Midbrain (tissue), 1 donor: ENCODE measurements around the gene DCC.

Experiments used
- DNase-seq: peaks from one replicate; lab custom pipeline; 2025; lab: John Stamatoyannopoulos, UW

Gene DCC

DNA sequence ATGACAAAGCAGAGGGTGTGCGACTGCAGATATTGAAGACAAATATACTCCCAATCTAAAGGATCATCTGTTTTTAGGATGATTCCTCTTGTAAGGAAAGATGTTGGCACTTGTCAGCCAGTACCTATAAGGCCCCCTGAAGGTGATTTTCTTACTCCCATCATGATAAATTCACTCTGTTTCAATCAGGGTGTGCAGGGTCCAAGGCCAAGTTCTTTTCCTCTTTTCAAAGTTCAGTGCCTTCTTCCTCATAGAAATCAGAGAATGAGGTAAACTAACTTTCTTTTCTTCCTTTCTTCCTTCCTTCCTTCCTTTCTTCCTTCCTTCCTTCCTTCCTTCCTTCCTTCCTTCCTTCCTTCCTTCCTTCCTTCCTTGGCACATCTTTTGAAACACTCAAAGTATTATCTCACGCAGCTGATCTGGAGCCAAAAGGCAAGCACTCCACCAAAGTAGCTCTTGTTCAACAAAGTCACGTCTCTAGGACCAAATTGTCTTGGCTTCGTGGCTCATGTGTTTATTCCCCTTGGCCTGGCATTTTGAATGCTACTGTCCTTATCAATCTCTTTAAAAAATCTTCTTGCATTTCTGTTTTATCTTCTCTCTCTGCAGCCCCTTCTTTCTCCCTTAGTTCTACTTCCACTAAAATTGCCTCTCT, 87.7 kb downstream of the DCC start:
- DNase-seq = no peak

DNA sequence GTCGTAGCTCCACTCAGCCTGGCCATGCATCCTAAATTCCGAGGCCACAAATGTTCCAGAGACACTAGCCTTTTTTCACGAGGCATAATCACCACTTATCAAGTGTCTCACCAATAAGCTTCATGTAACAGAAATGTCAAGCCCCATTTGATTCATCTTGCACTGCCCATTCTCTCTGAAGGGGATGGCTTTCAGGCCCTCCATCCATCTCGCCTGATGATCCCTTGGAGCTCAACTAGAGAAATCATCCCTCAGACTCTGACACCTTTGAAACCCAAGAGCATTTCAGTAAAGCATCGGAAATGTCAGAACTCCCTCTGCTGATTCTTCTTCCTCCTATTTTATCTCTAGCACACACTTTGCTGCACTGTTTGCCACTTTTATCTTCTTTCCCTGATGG, 91.7 kb downstream of the DCC start:
- DNase-seq = no peak

DNA sequence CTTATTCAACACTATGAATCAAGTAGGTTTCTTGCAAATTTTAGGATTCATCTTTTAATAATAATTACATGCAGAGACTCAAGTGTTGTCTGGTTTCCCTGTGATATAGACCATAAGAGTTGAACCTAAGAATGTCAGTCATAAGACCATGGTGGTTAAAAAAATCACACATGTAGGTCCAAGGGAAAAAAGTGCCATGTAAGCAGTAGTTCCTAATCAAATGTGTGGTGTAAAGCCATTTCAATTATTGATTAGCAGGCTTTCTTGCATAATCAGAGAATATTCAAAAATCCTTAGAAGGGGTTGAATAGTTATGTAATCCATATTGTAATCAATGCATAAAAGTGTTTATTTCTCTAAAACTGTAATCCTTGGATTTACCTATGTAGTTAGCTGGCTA, 93.8 kb downstream of the DCC start:
- DNase-seq = no peak

DNA sequence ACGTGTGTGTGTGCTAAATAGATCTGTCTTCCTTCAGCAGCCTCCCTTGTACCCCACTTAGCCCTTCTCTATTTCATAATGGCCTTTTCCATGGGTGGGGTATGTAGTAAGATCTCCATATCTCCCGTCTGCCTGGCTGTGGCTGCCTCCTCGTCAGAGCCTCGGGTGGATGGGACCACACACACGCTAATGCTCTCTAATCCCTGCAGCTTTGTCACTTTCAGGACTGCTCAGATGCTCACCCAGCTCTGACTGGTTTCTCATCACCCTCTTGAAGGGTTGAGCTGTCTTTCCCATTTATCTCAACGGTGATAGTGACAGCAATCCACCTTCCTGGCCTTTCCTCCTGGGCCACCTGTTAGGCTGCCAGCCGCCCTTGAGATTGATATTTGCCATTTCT, 95.3 kb downstream of the DCC start:
- no peak for DNase-seq

DNA sequence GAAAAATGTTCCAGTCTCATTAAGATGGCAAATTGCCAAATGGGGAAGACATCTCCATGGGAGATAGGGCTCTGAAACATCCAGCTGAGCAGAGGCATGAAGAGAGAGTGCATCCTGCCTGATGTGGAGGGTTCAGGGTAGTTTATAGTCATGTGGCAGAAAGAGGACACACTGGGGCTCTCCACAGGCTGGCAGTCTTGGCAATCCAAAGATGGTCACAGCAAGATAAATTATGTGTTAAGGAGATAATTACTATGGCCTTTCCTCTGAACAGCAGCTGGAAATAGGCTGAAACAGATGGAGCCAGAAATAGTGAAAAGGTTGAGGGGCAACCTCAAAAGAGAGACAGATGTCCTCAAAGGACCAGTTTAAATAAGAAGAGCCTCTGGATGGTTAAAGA, 97.2 kb downstream of the DCC start:
- DNase-seq = no peak

DNA sequence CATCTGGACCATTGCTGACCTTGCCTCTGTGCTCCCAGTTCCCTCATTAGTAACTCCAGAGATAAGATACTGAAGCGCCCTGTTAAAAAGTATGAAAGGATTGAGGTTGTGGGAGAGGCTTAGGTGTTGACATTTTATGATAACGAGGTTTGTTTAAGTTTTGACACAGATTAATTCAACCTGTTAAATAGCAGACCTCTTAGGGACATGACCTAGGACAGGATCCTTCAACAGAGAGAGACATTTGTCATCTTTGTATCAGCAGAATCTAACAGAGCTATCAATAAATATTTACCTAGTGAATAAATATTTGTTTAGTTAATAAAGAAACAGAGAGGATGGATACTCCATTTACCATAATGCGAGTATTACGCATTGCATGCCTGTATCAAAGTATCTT, 99.5 kb downstream of the DCC start:
- no peak for DNase-seq

DNA sequence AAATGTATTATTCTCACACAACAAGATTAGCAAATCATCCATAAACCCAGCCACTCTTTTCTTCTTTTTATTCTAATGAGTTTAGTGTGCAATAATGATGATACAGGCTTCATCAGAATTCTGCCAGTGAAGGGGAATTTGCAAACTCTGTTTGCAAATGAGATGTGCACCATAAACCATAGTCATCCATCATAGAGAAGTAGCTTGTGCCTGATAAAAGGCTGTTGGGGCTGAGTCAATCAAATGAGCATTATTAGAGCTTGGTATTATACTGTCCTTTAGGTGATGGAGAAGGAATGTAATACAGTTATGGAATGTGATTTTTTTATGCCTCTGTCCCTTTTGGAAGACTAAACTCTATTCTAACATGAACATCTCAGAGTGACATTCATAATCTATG, 101.8 kb downstream of the DCC start:
- DNase-seq = no peak

DNA sequence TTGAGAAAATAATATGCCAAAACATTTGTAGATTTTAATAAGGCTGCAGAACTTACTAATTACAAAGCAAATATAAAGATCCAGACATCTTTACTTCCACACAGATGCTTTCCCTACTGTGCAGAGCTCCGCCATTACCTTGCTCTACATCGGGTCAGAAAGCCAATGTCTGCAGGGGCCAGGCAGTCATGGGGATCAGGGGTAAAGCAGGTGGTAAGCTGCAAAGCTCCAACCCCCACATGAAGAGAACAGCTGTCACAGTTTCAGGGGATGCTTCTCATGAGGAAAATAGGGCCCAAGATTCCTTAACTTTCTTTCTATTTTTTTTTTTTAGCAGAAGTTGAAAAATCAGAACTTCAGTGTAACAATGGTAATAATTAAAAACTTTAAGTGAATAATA, 102.7 kb downstream of the DCC start:
- no peak for DNase-seq

DNA sequence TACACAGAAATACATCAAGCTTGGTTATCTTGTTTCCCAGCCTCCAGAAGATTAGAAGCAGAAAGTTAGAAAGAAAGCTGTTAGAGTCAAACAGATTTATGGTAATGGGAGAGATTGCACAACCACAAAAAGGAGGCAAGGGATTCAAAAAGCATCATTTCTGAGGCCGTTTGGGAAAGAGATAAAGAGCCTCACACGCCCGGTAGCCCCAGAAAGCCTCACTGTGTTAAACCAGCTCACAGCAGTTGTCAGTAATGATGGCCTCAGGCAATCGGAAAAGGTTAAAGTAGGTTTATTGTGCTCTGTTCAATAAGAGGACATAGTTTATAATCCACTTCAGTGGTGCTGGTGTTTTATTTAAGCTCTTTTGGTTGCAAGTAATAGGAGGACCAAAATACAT, 111.3 kb downstream of the DCC start:
- DNase-seq = no peak

DNA sequence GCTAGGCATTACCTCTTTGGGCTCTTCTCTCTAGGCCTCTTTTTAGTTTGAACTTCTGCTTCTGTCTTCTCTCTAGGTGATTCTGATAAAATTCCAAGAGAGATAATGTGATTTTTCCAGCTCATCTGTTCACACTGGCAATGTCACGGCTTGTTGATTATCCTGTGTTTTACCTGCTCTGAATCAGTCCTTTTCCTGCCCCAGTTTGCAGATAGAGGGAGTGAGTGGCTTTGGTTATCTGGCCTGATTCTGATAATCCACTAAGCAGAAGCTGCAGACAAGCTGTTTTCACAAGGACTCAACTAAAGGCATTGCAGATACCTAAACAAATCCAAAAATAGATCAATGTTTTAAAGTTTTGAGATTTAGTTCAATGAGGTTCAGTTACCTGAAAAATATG, 111.9 kb downstream of the DCC start:
- no peak for DNase-seq

DNA sequence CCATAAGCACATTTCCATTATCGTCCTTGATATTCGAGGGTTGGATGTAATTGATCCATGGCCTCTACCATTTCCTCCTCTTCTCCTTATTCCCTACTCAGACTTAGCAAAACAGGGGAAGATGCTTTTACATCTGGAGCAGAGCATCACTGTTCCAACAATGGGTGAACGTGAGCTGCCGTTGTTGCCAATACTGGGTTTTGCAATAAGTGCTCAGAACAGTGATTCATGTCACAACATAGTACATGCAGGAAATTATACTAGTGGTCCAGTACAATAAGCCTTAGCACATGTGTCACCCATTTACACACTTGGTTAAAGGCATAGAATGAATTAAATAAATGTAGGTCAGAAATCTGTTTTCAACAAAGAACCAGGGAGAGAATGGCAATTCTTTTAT, 112.4 kb downstream of the DCC start:
- no peak for DNase-seq

DNA sequence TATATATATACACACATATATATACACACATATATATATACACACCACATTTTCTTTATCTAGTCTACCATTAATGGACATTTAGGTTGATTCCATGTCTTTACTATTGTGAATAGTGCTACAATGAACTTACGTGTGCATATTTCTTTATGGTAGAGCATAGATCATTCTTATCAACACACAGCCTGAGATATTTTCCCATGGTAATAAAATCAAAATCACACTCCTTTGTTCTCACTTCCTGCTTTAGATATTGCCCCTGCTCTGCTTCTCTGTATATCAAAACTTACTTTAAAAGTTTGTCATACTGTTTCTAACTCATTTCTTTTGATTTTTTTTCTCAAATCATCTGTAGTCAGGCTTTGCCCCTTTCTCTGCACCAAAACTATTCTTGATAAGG, 119.9 kb downstream of the DCC start:
- no peak for DNase-seq

DNA sequence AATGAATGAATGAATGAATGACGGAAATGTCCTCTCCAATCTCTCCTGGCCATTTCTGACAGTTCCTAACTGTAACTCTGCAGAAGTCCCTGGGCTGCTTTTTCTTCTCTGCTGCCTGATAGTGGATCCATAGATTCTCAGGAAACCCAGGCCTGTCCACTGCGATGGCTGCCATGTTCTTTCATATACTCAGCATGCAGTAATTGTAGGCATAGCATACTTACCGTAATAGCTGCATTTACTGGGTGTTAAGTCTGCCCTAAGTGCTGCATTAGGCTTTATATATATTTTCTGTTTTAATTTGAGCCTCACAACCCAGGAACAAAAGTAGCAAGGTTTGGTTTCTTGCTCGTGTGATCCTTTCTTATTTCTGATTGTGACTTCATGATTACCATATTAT, 122.9 kb downstream of the DCC start:
- DNase-seq = no peak

DNA sequence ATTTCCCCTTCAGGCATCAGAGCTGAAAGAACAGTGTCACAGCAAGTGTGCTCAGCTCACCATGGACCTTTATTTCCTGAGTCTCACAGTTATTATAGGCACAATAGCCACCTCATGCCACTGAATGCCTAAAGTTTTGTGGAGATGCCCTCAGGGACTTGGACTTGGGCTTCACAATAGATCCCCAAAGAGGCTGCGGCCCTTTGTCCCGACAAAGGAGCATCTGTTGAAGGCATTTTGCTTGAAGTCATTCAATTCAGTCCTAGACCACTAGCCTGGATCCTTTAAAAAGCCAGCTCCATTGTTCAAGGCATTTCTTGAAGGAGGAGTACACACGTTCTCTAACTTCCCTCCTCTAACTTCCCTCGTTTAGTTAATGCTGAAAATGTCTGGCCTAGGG, 125.4 kb downstream of the DCC start:
- no peak for DNase-seq

DNA sequence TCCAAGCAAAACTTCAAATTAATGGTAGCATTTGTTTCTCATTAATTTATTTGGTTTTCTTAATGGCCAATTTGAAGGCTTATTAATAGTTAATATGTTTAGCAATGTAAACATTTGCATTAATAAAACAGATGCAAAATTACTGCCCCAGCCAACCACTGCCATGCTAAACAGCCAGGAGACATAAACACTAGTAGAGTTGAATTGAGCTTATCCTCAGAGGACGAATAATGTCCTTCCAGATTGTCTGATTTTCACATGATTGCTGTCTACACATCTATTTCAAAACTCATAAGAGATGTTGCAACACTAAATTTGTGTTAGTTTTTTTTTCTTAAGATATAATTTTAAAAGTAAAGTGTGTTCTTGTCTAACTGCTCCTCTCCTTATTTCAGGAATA, 128.5 kb downstream of the DCC start:
- DNase-seq = no peak

DNA sequence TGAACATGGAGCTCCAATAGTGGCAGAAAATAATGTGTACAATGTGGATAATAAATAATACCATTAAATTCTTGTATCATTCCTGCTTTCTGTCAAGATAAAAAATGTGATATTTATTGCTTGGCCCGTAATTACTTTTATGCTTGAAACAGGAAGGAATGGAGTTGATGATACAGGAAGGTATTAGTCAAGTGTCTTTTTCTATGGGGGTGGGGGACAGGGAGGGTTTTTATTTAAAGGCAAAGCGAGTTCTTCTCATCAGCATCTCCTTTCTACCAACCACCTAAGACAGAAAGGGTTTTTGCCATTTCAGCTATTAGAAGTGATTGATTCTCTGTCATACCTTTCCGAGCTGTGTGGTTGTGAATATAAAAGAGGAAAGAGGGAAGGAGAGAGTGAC, 135.3 kb downstream of the DCC start:
- DNase-seq = no peak

DNA sequence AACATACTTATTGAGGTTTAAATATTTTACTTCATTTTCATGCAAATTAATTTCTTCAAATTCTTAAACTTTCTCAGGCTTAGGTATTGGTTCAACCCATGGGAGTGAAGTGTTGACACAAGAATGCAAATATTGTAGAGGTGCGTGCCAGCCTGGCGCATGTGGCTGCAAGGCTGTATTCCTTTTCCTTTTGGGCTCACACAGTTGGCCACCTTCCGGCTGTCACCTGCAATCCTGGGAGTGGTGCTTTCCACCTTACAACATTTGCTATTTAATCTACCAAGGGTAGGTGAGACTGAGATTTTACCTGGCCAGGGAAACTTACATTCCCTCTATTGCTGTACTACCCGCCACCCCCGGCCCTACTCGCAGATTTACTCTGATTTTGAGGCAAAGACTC, 141.1 kb downstream of the DCC start:
- no peak for DNase-seq

DNA sequence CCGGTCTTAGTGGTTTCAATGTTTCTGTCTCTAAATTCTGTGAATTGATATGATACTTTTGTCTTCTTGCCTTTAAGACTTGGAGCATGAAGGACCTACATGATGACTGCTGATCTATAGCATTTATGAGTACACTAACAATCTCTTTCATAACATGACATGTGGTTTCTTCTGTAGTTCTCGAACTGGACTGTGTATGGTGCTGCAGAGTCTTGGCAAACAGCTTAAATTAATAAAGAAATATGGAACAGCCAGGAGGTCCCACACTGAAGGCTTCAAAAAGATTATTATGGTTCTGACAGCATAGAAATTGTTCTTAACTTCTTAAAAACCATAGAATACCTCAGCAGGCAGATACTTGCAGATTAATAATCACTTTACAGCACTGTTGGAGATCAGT, 145.0 kb downstream of the DCC start:
- DNase-seq = no peak

DNA sequence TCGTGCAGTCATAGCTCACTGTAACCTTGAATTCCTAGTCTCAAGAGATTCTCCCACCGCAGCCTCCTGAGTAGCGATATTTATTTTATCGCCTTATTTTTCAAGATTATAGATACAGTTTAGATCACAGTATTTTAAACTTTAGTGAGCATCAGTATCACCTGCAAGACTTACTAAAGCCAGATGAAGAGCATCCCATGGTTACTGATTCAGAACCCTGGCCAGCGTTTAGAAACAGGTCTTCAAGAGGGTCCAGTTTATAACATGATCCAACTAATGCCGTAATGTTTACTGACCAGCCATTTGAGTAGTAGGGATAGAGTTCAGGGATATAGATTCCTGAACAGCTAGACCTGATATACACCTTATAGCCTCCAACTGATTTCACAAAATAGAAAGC, 146.1 kb downstream of the DCC start:
- DNase-seq = no peak

DNA sequence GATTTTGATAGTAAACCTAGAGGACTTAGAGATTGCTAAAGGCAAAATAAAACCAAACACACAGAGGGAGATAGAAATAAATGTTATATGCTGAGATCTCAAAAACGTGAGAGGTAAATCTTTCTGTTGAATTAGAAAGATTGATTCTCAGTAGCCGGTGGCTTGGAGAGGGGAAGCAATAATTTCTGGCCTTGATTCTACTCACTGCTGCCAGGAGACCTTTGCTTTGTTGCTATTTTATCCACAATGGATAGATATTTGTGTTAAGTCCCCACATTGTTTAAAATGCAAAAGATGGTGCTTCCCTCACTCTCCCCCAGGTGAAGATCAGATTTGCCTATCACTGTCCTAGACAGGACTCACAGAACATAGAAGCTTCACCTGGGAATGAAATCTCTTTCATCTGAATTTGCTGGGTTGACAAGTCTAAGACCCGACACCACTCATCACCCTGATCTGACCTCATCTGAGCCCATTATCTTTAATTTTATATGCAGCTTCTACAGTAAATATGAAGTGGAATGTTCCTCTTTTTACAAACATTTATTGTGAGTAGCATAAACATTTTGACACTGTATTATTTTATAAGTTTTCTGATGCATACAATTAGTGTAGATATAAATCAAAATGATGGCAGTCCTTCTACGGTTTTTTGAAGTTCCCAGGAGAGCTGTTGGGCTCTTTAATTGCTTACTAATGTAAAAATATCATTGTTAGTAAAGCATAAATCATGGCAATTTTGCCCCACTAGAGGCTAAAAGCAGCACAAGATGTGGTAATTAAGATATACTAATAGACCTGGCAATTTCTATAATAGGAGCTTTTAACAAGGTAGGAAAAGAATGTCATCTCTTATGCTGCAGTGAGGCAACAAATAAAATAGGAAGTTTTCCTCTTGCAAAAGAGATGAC, 149.7 kb downstream of the DCC start:
- no peak for DNase-seq

DNA sequence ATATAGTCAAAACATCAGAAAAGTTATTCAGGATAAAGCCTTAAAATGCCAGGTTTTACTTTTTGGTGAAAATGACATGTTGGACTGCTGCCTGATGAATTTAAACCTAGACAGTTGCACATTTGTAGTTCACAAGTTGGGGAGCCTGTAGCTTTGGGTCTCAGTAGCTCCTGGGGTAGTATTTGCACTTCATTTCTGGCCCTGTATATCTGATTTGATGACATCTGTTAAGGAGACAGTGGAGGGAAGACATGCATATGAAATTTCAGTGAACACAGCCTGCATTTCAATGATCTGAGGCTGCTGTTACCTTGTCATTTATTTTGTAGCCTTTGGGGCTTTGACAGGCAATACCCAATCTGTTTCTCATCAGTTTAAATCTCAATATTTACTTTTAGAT, 156.4 kb downstream of the DCC start:
- no peak for DNase-seq

DNA sequence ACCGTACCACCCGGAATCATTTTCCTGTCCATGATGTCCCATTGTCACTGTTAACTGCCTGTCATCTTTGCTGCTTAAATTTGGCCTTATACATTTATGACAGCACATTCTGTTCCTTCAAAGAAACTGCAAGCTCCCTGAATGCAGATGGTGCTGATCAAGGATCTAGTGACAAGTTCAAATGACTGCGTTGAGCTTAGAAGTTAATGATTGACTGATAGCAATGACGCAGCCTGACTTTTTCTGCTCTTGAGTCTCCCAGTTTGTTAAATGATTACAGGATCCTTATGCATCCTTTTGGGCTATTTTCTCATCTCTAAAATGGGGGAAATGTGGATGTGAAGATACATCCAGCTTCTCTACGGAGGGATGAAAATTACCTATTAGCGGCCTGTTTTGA, 159.0 kb downstream of the DCC start:
- DNase-seq = no peak

DNA sequence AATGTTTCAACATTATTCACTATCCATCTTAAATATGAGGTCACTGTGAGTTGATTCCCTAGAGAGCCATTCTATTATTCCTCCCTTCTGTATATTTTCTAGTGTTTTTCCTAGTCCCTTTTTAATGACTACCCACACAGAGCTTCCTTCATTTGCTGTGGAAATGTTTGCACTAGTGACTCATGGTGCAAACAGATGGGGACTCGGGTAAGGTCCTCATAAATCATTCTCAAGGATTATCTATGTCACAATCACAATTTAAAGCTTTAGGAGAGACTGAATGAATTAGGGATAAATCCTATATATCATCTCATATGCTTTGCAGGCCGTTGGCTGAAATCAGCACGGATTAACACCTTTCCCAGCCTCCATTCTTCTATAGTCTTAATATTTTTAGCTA, 159.6 kb downstream of the DCC start:
- no peak for DNase-seq

DNA sequence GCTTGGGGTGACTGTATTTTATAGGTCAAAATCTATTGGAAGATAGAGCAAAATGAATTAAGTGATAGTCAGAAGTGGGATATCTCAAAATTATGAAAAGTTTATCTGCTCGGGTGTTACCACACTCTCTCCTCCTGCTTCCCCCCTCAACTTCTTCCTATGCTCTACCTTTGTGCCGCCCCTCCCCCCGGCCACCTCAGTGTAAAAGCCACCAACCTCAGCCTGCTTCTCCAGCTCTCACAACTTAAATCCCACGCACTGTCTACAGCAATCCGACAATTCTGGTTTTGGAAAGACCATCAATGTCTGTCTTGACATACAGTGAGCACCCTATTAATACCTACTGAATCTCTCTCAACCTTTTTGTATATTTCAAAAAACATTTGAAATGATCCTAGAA, 164.6 kb downstream of the DCC start:
- DNase-seq = no peak
